Neural crest cell (in vitro differentiated cells): ENCODE results near the gene VPS26A. TPM values are rescaled to one million over a fixed set of nuclear protein-coding genes. Genes with fewer than 3 reads are reported as not detected.

Experiments used
- DNase-seq: peaks from one replicate; pipeline ENCODE4 v3.0.0; 2021; ENCODE audit warnings: low read depth, mixed read lengths, low spot score
- H3K27ac Mint-ChIP-seq: one replicate; pipeline ENCODE4 v1.8.0; 2021; ENCODE audit warnings: mild to moderate bottlenecking, mixed read lengths; ENCODE audit not compliant: unreplicated experiment
- H3K27me3 Mint-ChIP-seq: 2 replicates; pipeline ENCODE4 v1.8.0; 2021; ENCODE audit warnings: low read depth, mild to moderate bottlenecking, mixed read lengths
- H3K36me3 Mint-ChIP-seq: 2 replicates; pipeline ENCODE4 v1.8.0; 2021; ENCODE audit warnings: low read depth, mild to moderate bottlenecking, mixed read lengths
- H3K4me1 Mint-ChIP-seq: 2 replicates; pipeline ENCODE4 v1.8.0; 2021; ENCODE audit warnings: mixed read lengths
- H3K4me3 Mint-ChIP-seq: one replicate; pipeline ENCODE4 v1.8.0; 2021; ENCODE audit warnings: mild to moderate bottlenecking, mixed read lengths
- H3K9me3 Mint-ChIP-seq: 2 replicates; pipeline ENCODE4 v1.8.0; 2021; ENCODE audit warnings: mixed read lengths
- CTCF ChIP-seq: fragments of 200-600 bp; sonication (generic); conservative IDR thresholded peaks from 2 replicates; pipeline ENCODE4 v1.5.0; 2021; ENCODE audit warnings: antibody characterized with exemption, mild to moderate bottlenecking
- total RNA-seq: library from RNA; stranded (reverse); gene quantifications from 2 replicates; pipeline ENCODE4 v1.2.1, GENCODE V29; 2021

Gene VPS26A
- total RNA-seq, 1 donor from 2014 or later = 63.2 TPM

- H3K4me3 Mint-ChIP-seq = no peak overlapping the region
- H3K9me3 Mint-ChIP-seq = no peaks in the 10 kb centered on the region
- H3K27me3 Mint-ChIP-seq = no peaks in the 10 kb centered on the region
- H3K27ac Mint-ChIP-seq = no peak overlapping the region
- H3K36me3 Mint-ChIP-seq = no peaks in the 10 kb centered on the region
- TF ChIP-seq CTCF = no peak
- peaks cover 6% of the 10 kb centered on the region for H3K4me1 Mint-ChIP-seq
- no peak for DNase-seq
Measured at GRCh38 chr10:69090685-69091084, 33.3 kb upstream of the VPS26A start.

GRCh38 chr10:69091143-69091651 is 32.8 kb upstream of the VPS26A start:
- Mint-ChIP-seq H3K4me3 (no peak overlapping the region), H3K27ac (no peak overlapping the region), H3K36me3 (no peaks in the 10 kb centered on the region), H3K27me3 (no peaks in the 10 kb centered on the region), H3K9me3 (no peaks in the 10 kb centered on the region), H3K4me1 (peaks cover 2% of the 10 kb centered on the region)
- TF ChIP-seq CTCF = no peak
- DNase-seq = no peak

GRCh38 chr10:69092959-69093850 is 30.8 kb upstream of the VPS26A start:
- no peak overlapping the region for H3K27ac Mint-ChIP-seq
- DNase-seq = peak; percentile 73
- peaks cover 2% of the 10 kb centered on the region for H3K27me3 Mint-ChIP-seq
- peak; percentile 82 for TF ChIP-seq CTCF
- no peaks in the 10 kb centered on the region for H3K9me3 Mint-ChIP-seq
- H3K36me3 Mint-ChIP-seq = no peaks in the 10 kb centered on the region
- no peak overlapping the region for H3K4me3 Mint-ChIP-seq
- H3K4me1 Mint-ChIP-seq = no peaks in the 10 kb centered on the region

GRCh38 chr10:69093933-69094332 is 30.0 kb upstream of the VPS26A start:
- Mint-ChIP-seq H3K27ac (no peak overlapping the region), H3K36me3 (no peaks in the 10 kb centered on the region), H3K27me3 (peaks cover 3% of the 10 kb centered on the region), H3K9me3 (no peaks in the 10 kb centered on the region), H3K4me1 (no peaks in the 10 kb centered on the region), H3K4me3 (no peak overlapping the region)
- no peak for TF ChIP-seq CTCF
- no peak for DNase-seq

GRCh38 chr10:69096045-69096444 is 27.9 kb upstream of the VPS26A start:
- H3K4me3 Mint-ChIP-seq = no peak overlapping the region
- DNase-seq = no peak
- no peaks in the 10 kb centered on the region for H3K9me3 Mint-ChIP-seq
- no peak for TF ChIP-seq CTCF
- no peak overlapping the region for H3K27ac Mint-ChIP-seq
- H3K4me1 Mint-ChIP-seq = peaks cover 3% of the 10 kb centered on the region
- H3K36me3 Mint-ChIP-seq = no peaks in the 10 kb centered on the region
- H3K27me3 Mint-ChIP-seq = peaks cover 3% of the 10 kb centered on the region
